ENCODE measurements around the gene IGF1R. TPM values are rescaled to one million over a fixed set of nuclear protein-coding genes. Genes with fewer than 3 reads are reported as not detected.

IGF1R gene
- total RNA-seq, 2 donors from 2014 or later: 115 to 119 TPM

- no peak overlapping the region for H3K27ac ChIP-seq (ENCODE audit: low read depth, low read length)
- Mint-ChIP-seq H3K36me3 (ENCODE audit: low read depth) (peaks cover 33% of the 10 kb centered on the region), H3K27ac (no peak overlapping the region), H3K27me3 (ENCODE audit: insufficient read depth) (no peaks in the 10 kb centered on the region), H3K4me3 (no peak overlapping the region), H3K4me1 (peaks cover 2% of the 10 kb centered on the region), H3K9me3 (peaks cover 20% of the 10 kb centered on the region)
- peaks cover 15% of the 10 kb centered on the region for H3K9me3 ChIP-seq (ENCODE audit: control insufficient read depth, low read length)
- H3K27me3 ChIP-seq (ENCODE audit: control insufficient read depth, insufficient read depth, low read length, poor library complexity, severe bottlenecking): no peaks in the 10 kb centered on the region
- TF ChIP-seq CTCF (conservative IDR thresholded peaks at IDR 0.05): no peak
- H3K4me1 ChIP-seq (ENCODE audit: control insufficient read depth, insufficient read depth, low read length): no peaks in the 10 kb centered on the region
- H3K4me3 ChIP-seq (ENCODE audit: low read length): no peak overlapping the region
- peaks cover 33% of the 10 kb centered on the region for H3K36me3 ChIP-seq (ENCODE audit: control insufficient read depth, insufficient read depth, low read length)
- WGBS, 2 experiments (ENCODE audit: insufficient coverage in 1 of 2, insufficient read length in 1 of 2): 94% methylated on average over 1 of the region's 1 CpG; no CpG with 5 or more reads in 1 of the 2 experiments
- no peak overlapping the region for H3K9ac ChIP-seq (ENCODE audit: extremely low read depth, low read length, poor library complexity, severe bottlenecking)
- peak; percentile 46 for DNase-seq
These were observed 317.3 kb downstream of the IGF1R start for GRCh38 chr15:98965597-98965996.

DNA sequence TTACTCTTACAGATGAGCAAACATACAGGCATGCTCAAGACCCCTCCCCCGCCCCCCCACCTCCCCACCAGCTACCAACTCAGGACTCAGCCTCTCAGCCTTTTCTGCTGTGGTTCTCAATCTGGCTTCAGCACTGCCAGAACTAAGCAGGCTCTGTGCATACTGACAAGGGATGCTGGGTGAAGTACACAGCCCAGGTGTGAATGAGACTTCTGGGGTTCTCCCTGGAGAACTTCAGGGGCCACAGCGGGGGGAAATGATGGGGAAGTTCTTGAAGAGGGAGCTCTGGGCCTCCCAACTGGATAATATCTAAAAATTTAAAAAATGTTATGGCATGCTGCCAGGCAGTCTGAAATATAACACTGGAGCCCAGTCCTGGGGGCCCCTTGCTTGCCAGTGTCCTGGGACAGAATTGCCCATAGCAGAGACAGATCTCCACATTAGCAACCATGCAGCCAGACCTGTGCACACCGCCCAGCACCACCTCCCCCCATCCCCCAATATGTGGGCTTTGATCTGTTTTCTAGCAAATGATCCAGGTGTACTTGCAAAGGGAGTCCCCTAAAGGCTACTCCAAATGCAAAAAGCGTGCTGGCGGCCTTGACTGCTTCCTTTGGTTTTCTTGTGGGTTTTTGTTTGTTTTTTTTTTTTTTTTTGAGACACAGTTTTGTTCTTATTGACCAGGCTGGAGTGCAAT is 317.9 kb downstream of the IGF1R start:
- no peak overlapping the region for H3K9ac ChIP-seq (ENCODE audit: extremely low read depth, low read length, poor library complexity, severe bottlenecking)
- DNase-seq: peak; percentile 49
- no peak overlapping the region for H3K27ac Mint-ChIP-seq
- H3K4me3 Mint-ChIP-seq: no peak overlapping the region
- WGBS, 2 experiments (ENCODE audit: insufficient coverage in 1 of 2, insufficient read length in 1 of 2): 86 to 100% methylated on average over 2 to 5 of the region's 5 CpGs
- TF ChIP-seq CTCF (conservative IDR thresholded peaks at IDR 0.05): no peak
- H3K27ac ChIP-seq (ENCODE audit: low read depth, low read length): no peak overlapping the region
- H3K4me3 ChIP-seq (ENCODE audit: low read length): no peak overlapping the region
- H3K27me3 Mint-ChIP-seq (ENCODE audit: insufficient read depth): peaks cover under 1% of the 10 kb centered on the region
- peaks cover 16% of the 10 kb centered on the region for H3K9me3 Mint-ChIP-seq
- H3K9me3 ChIP-seq (ENCODE audit: control insufficient read depth, low read length): peaks cover 11% of the 10 kb centered on the region
- H3K36me3 Mint-ChIP-seq (ENCODE audit: low read depth): peaks cover 26% of the 10 kb centered on the region
- H3K27me3 ChIP-seq (ENCODE audit: control insufficient read depth, insufficient read depth, low read length, poor library complexity, severe bottlenecking): no peaks in the 10 kb centered on the region
- peaks cover 2% of the 10 kb centered on the region for H3K4me1 Mint-ChIP-seq
- peaks cover 26% of the 10 kb centered on the region for H3K36me3 ChIP-seq (ENCODE audit: control insufficient read depth, insufficient read depth, low read length)
- no peaks in the 10 kb centered on the region for H3K4me1 ChIP-seq (ENCODE audit: control insufficient read depth, insufficient read depth, low read length)

DNA sequence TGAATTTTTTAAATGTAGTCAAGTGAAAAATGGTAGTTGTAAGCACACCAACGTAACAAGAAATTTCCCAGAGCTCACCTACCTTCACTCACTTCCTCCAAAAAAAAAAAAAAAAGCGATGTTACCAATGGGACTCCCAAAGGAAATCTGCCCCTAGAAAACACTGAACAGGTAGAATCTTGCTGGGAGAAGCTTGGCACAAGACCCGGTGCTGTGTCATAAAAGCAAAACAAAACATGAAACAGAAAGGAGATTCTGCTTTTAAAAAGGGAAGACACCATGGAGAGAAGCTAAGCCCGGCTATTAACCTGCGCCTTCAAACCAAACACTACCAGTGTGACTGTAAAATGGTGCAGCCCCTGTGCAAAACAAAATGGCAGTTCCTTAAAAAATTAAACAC is 318.8 kb downstream of the IGF1R start:
- no peak overlapping the region for H3K27ac Mint-ChIP-seq

More for the DNA sequence above, 318.8 kb downstream of the IGF1R start:
- peaks cover 2% of the 10 kb centered on the region for H3K27me3 Mint-ChIP-seq (ENCODE audit: insufficient read depth)
- Histone ChIP-seq H3K4me3 (ENCODE audit: low read length) (no peak overlapping the region), H3K27me3 (ENCODE audit: control insufficient read depth, insufficient read depth, low read length, poor library complexity, severe bottlenecking) (no peaks in the 10 kb centered on the region), H3K9me3 (ENCODE audit: control insufficient read depth, low read length) (peaks cover 2% of the 10 kb centered on the region), H3K9ac (ENCODE audit: extremely low read depth, low read length, poor library complexity, severe bottlenecking) (no peak overlapping the region), H3K36me3 (ENCODE audit: control insufficient read depth, insufficient read depth, low read length) (peaks cover 18% of the 10 kb centered on the region), H3K4me1 (ENCODE audit: control insufficient read depth, insufficient read depth, low read length) (no peaks in the 10 kb centered on the region), H3K27ac (ENCODE audit: low read depth, low read length) (no peak overlapping the region)
- peaks cover 2% of the 10 kb centered on the region for H3K4me1 Mint-ChIP-seq
- peak; percentile 13 for DNase-seq
- H3K36me3 Mint-ChIP-seq (ENCODE audit: low read depth): peaks cover 18% of the 10 kb centered on the region
- 93 to 100% methylated on average over 3 to 5 of the region's 5 CpGs for WGBS, 2 experiments (ENCODE audit: insufficient coverage in 1 of 2, insufficient read length in 1 of 2)
- no peak overlapping the region for H3K4me3 Mint-ChIP-seq
- H3K9me3 Mint-ChIP-seq: peaks cover 7% of the 10 kb centered on the region
- no peak for TF ChIP-seq CTCF (conservative IDR thresholded peaks at IDR 0.05)
